K562 (cell line): ENCODE measurements around the gene RPLP2. TPM values are rescaled to one million over a fixed set of nuclear protein-coding genes. Genes with fewer than 3 reads are reported as not detected.

Source experiments
- ATAC-seq: fragments of 200-7000 bp; cut with Tn5 transposase; 3 replicates; pipeline ENCODE4 v1.9.1; 2020; ENCODE audit warnings: moderate library complexity
- BruUV-seq: library from RNA; stranded (reverse); fragments of 400-500 nt; replicated peaks from 2 replicates; lab custom pipeline; 2021; lab: Mats Ljungman, UMichigan
- CTCF ChIA-PET: fragments of 300-600 bp; formaldehyde crosslinking; extraction: SDS; loops from one replicate; lab custom pipeline; 2021; ENCODE audit warnings: low intra/inter-chr PET ratio; lab: Yijun Ruan, JAX
- POLR2A ChIA-PET: fragments of 300-600, 350-650 bp; sonication (Branson Sonifier 250); formaldehyde crosslinking; extraction: SDS; loops from one replicate; lab custom pipeline; 2021; ENCODE audit warnings: antibody characterized with exemption, inconsistent platforms; lab: Yijun Ruan, JAX
- DNase-seq, 4 experiments: peaks; one replicate each; pipeline versions ENCODE4 v3.0.0 to v3.0.0-alpha.2; 2011 to 2018; ENCODE audit warnings: low spot score in 3 of 4, mixed read lengths in 3 of 4; ENCODE audit errors: extremely low read depth in 1 of 4
- FAIRE-seq: peaks from 2 replicates; lab custom pipeline; 2011; peaks lifted over from hg19 to GRCh38; lab: Jason Lieb, UNC
- H2AFZ ChIP-seq: 2 replicates; pipeline ENCODE4 v1.6.0; 2011; ENCODE audit warnings: low read depth, low read length, control low read depth, inconsistent platforms
- H3K27ac ChIP-seq: fragments of 200-600 bp; 3 replicates; pipeline ENCODE4 v1.8.0; 2011; ENCODE audit warnings: low read depth, mild to moderate bottlenecking, control low read depth, inconsistent platforms, low read length, moderate library complexity, mixed read lengths; ENCODE audit errors: extremely low read depth
- H3K27me3 ChIP-seq, 2 experiments: fragments of 300-600 bp in 1 of 2; 2 replicates in 1 of 2; 3 replicates in 1 of 2; pipeline versions ENCODE4 v1.6.0 to v1.8.0; 2011; ENCODE audit warnings: inconsistent platforms in 2 of 2, low read length in 2 of 2, mild to moderate bottlenecking in 1 of 2, mixed read lengths in 1 of 2, moderate library complexity in 1 of 2; ENCODE audit not compliant: control insufficient read depth in 2 of 2, insufficient read depth in 2 of 2
- H3K36me3 ChIP-seq: fragments of 300-600 bp; 3 replicates; pipeline ENCODE4 v1.8.0; 2011; ENCODE audit warnings: mild to moderate bottlenecking, low read length, inconsistent platforms; ENCODE audit not compliant: control insufficient read depth, insufficient read depth
- H3K4me1 ChIP-seq, 2 experiments: fragments of 200-600 bp in 1 of 2; replicated peaks in 1 of 2; 2 replicates in 1 of 2; 3 replicates in 1 of 2; pipeline versions ENCODE4 v1.5.1 to v1.8.0; 2011; ENCODE audit warnings: inconsistent platforms in 2 of 2, low read length in 2 of 2, mild to moderate bottlenecking in 1 of 2, mixed read lengths in 1 of 2, moderate library complexity in 1 of 2; ENCODE audit not compliant: control insufficient read depth in 2 of 2, insufficient read depth in 2 of 2
- H3K4me2 ChIP-seq: 2 replicates; pipeline ENCODE4 v1.6.1; 2011; ENCODE audit warnings: low read length, control low read depth, inconsistent platforms, mixed read lengths; ENCODE audit not compliant: insufficient read depth
- H3K4me3 ChIP-seq: fragments of 200-600 bp; sonication (generic), shearing (Covaris generic); 2 replicates; pipeline ENCODE4 v1.5.1; 2016; ENCODE audit warnings: control low read depth, inconsistent platforms
- H3K79me2 ChIP-seq: fragments of 200-600 bp; 3 replicates; pipeline ENCODE4 v1.8.0; 2011; ENCODE audit warnings: low read length, inconsistent platforms; ENCODE audit not compliant: control insufficient read depth, insufficient read depth
- H3K9ac ChIP-seq, 2 experiments: 2 replicates each; pipeline versions ENCODE4 v1.6.0 to v1.6.1; 2011; ENCODE audit warnings: low read depth in 2 of 2, low read length in 2 of 2, control low read depth in 1 of 2, inconsistent platforms in 1 of 2, mild to moderate bottlenecking in 1 of 2, mixed read lengths in 1 of 2; ENCODE audit not compliant: insufficient read depth in 1 of 2
- H3K9me1 ChIP-seq: one replicate; pipeline ENCODE4 v1.6.0; 2011; ENCODE audit warnings: inconsistent platforms, mild to moderate bottlenecking, low read length, moderate library complexity; ENCODE audit not compliant: control insufficient read depth, insufficient read depth
- H3K9me3 ChIP-seq: replicated peaks from 2 replicates; pipeline ENCODE4 v1.5.1; 2011; ENCODE audit warnings: low read depth, low read length, inconsistent platforms; ENCODE audit not compliant: control insufficient read depth, insufficient read depth
- H4K20me1 ChIP-seq: replicated peaks from 2 replicates; pipeline ENCODE4 v1.6.1; 2011; ENCODE audit warnings: low read length, inconsistent platforms, mixed read lengths; ENCODE audit not compliant: control insufficient read depth, insufficient read depth
- ATF7 ChIP-seq: fragments of 450-650 bp; IDR thresholded peaks from 2 replicates; pipeline ENCODE4 v1.7.1; 2014; ENCODE audit warnings: mild to moderate bottlenecking, moderate library complexity
- FOXP1 ChIP-seq: sonication (generic); formaldehyde crosslinking; IDR thresholded peaks from 2 replicates; pipeline ENCODE4 v1.8.0; 2022; ENCODE audit warnings: mild to moderate bottlenecking, missing genetic modification reagents
- MCM5 ChIP-seq: fragments of 450-650 bp; IDR thresholded peaks from 2 replicates; pipeline ENCODE4 v1.6.1; 2016; ENCODE audit warnings: low read depth
- MECOM ChIP-seq: fragments of 250-450 bp; sonication (Bioruptor Pico); IDR thresholded peaks from 2 replicates; pipeline ENCODE4 v1.8.0; 2022; ENCODE audit warnings: inconsistent platforms
- POLR2A ChIP-seq: fragments of 450-650 bp; conservative IDR thresholded peaks from 2 replicates; pipeline ENCODE4 v1.6.1; 2016
- POLR2B ChIP-seq: fragments of 450-650 bp; IDR thresholded peaks from 2 replicates; pipeline ENCODE4 v1.6.1; 2018; ENCODE audit warnings: low read depth; ENCODE audit not compliant: partially characterized antibody
- POLR2G ChIP-seq: fragments of 200-400 bp; formaldehyde crosslinking; IDR thresholded peaks from 2 replicates; pipeline ENCODE4 v1.6.1; 2017; ENCODE audit warnings: low read depth, mild to moderate bottlenecking, antibody characterized with exemption, low read length, moderate library complexity
- RBFOX2 ChIP-seq: fragments of 200-400 bp; formaldehyde crosslinking; IDR thresholded peaks from 2 replicates; pipeline ENCODE4 v1.6.1; 2017; ENCODE audit warnings: low read depth, mild to moderate bottlenecking, low read length, moderate library complexity
- RCOR1 ChIP-seq, 2 experiments: IDR thresholded peaks; 2 replicates each; pipeline ENCODE4 v1.6.1; 2012; ENCODE audit warnings: low read depth in 2 of 2, low read length in 2 of 2, borderline replicate concordance in 1 of 2, improper control_type of control experiment in 1 of 2
- TAL1 ChIP-seq: fragments of 450-650 bp; IDR thresholded peaks from 2 replicates; pipeline ENCODE4 v1.6.1; 2016; ENCODE audit warnings: mild to moderate bottlenecking
- ZBTB1 ChIP-seq: sonication (generic); formaldehyde crosslinking; IDR thresholded peaks from 2 replicates; pipeline ENCODE4 v1.8.1; 2023; ENCODE audit warnings: missing genetic modification reagents, low read depth, mild to moderate bottlenecking, borderline replicate concordance
- ZNF134 ChIP-seq: fragments of 250-450 bp; sonication (Bioruptor Pico); conservative IDR thresholded peaks from 2 replicates; pipeline ENCODE4 v1.4.0; 2020
- ZNF140 ChIP-seq: fragments of 250-450 bp; sonication (Bioruptor Pico); IDR thresholded peaks from 2 replicates; pipeline ENCODE4 v1.8.0; 2021; ENCODE audit warnings: moderate library complexity, mild to moderate bottlenecking, inconsistent platforms
- ZNF165 ChIP-seq: fragments of 250-450 bp; sonication (Bioruptor Pico); IDR thresholded peaks from 2 replicates; pipeline ENCODE4 v1.4.0; 2020; ENCODE audit warnings: borderline replicate concordance
- ZNF408 ChIP-seq: fragments of 250-450 bp; sonication (Bioruptor Pico); IDR thresholded peaks from 2 replicates; pipeline ENCODE4 v1.4.0; 2020; ENCODE audit warnings: low read depth, mild to moderate bottlenecking, moderate library complexity
- ZNF583 ChIP-seq: fragments of 250-450 bp; sonication (Bioruptor Pico); IDR thresholded peaks from 2 replicates; pipeline ENCODE4 v1.4.0; 2020
- ZNF764 ChIP-seq: fragments of 250-450 bp; sonication (Bioruptor Pico); IDR thresholded peaks from 2 replicates; pipeline ENCODE4 v1.4.0; 2020; ENCODE audit warnings: low read depth, mild to moderate bottlenecking, moderate library complexity
- WGBS: fragments of 100-300 bp; shearing (Covaris generic); methylation state at CpG from one replicate; pipeline ENCODE4 v1.1.6; 2016; ENCODE audit warnings: low coverage, mixed read lengths; ENCODE audit not compliant: insufficient coverage; ENCODE audit errors: missing lambda C conversion rate; 5-methylcytosine and 5-hydroxymethylcytosine counted together
- in situ Hi-C: fragments of 300-500 bp; cut with MboI; formaldehyde crosslinking; loops from 4 replicates; pipeline ENCODE4 v1.15.0; 2018; ENCODE audit warnings: inconsistent platforms, mixed read lengths
- intact Hi-C: fragments of 100-400 bp; cut with micrococcal nuclease; formaldehyde crosslinking; loops from 2 replicates; pipeline ENCODE4 v1.14.2; 2022
- polyA plus RNA-seq, 8 experiments: library from polyadenylated mRNA; depleted of rRNA in 4 of 8; stranded (reverse) in 5 of 8; unstranded in 3 of 8; fragments of >200 nt; fragmentation: Nextera tagmentation in 2 of 8; fragmentation: Illumina TruSeq in 1 of 8; extraction: Ambion mirVana in 2 of 8; extraction: Trizol in 1 of 8; gene quantifications; 2 replicates each; pipeline versions ENCODE4 v1.2.1 to v1.2.3, GENCODE V29; 2011 to 2014; ENCODE audit warnings: inconsistent platforms in 1 of 8, missing spikeins in 1 of 8
- total RNA-seq, 7 experiments: library from RNA; depleted of rRNA in 6 of 7; stranded (reverse); fragments of >200 nt in 6 of 7; fragmentation: Illumina TruSeq in 2 of 7; extraction: Trizol in 2 of 7; gene quantifications; 2 replicates each; pipeline versions ENCODE4 v1.2.1 to v1.2.3, GENCODE V29; 2011 to 2021; ENCODE audit warnings: low replicate concordance in 1 of 7
- TF ChIP-seq, protein P1 (sequence below): IDR thresholded peaks from 2 replicates; pipeline ENCODE4 v1.6.1; 2012; ENCODE audit warnings: low read depth, low read length, improper control_type of control experiment, borderline replicate concordance
- TF ChIP-seq, protein P2 (sequence below): conservative IDR thresholded peaks from 2 replicates; pipeline ENCODE4 v1.6.1; 2011; ENCODE audit warnings: low read depth, mild to moderate bottlenecking, low read length; ENCODE audit not compliant: control insufficient read depth
- TF ChIP-seq, protein P3 (sequence below), 2 experiments: fragments of 450-650 bp in 1 of 2; sonication (generic) in 1 of 2; formaldehyde crosslinking; conservative IDR thresholded peaks; 2 replicates each; pipeline versions ENCODE4 v1.4.0 to v1.8.1; 2020 to 2022; ENCODE audit warnings: mild to moderate bottlenecking in 1 of 2, missing genetic modification reagents in 1 of 2
- TF ChIP-seq, protein P4 (sequence below): fragments of 450-650 bp; IDR thresholded peaks from 2 replicates; pipeline ENCODE4 v1.6.1; 2016; ENCODE audit warnings: missing biosample characterization, missing genetic modification characterization

The RPLP2 gene
- total and polyA plus RNA-seq, 9 of the 15 experiments (the other 6 are each of a cell fraction or from before 2014, with no cell fraction given), result 528 to 3,807 (median 1,633) TPM

DNA sequence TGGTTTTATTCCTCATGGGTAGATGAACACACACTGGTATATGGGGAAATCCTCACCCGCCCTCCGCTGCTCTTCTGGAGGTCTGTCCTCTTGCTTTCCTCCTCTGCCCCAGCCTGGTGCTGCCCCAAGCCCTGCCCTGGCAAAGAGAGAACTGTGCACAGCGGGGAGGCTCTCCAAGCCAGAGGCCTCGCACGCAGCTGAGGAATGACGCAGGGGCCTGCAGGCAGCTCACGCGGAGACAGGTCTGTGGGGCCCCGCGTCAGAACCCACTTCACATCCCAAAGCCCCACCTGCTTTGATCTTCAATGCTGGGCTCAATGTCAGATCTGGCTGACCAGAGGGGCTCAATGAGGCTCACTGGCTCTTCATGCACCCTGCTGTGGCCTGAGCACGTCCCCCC, 42.5 kb upstream of the RPLP2 start:
- no peaks in the 10 kb centered on the region for H3K9me3 ChIP-seq
- H3K9me1 ChIP-seq, result peaks cover 6% of the 10 kb centered on the region
- H3K27me3 ChIP-seq, result no peaks in the 10 kb centered on the region
- H3K9ac ChIP-seq, result peak overlapping the region in 1 of 2 experiments; percentile 58; a peak in 1 of 4 replicates
- POLR2A ChIA-PET, result interaction anchor here (1.3 to 1.8 kb wide), 2 partner anchors 18 to 72 kb away, joined by 5 read pairs; partner anchors contain the start of genes DEAF1 and TMEM80
- intact Hi-C loops, result no loop called here
- WGBS, result 95% methylated on average over 11 of the region's 11 CpGs
- peaks cover 28% of the 10 kb centered on the region for H4K20me1 ChIP-seq
- TSS peak; percentile 58 for BruUV-seq
- FAIRE-seq (no peak), ATAC-seq (no peak), DNase-seq (no peak)
- H3K4me2 ChIP-seq, result no peak overlapping the region
- H2AFZ ChIP-seq, result no peak overlapping the region
- peaks cover 81% of the 10 kb centered on the region for H3K36me3 ChIP-seq
- H3K4me3 ChIP-seq, result no peak overlapping the region
- H3K4me1 ChIP-seq, result peaks cover 7 to 58% of the 10 kb centered on the region in 2 experiments; a peak in 4 of 5 replicates
- CTCF ChIA-PET, result no interaction called here
- peaks cover 17% of the 10 kb centered on the region; the same call in 1 of the 3 replicates for H3K79me2 ChIP-seq
- in situ Hi-C loops, result no loop called here
- no peak overlapping the region for H3K27ac ChIP-seq
- TF ChIP-seq ZNF134 (CRISPR knock-in tag) (no peak), MECOM (CRISPR knock-in tag) (no peak), ZNF408 (CRISPR knock-in tag) (no peak), ZNF140 (CRISPR knock-in tag) (no peak), ATF7 (no peak), RBFOX2 (peak; percentile 50), ZNF583 (CRISPR knock-in tag) (no peak), POLR2B (peak; percentile 26), MCM5 (no peak), ZNF165 (CRISPR knock-in tag) (no peak), TAL1 (no peak), FOXP1 (CRISPR knock-in tag) (no peak), POLR2G (peak; percentile 70), POLR2A (0 out of 2 replicates have a peak, but pooled peaks have one; percentile 30), RCOR1 (IDR thresholded peaks at IDR 0.05; ENCODE audit: borderline replicate concordance in 1 of 2, low read depth in 2 of 2, low read length in 2 of 2) (no peak), ZNF764 (CRISPR knock-in tag) (no peak), ZBTB1 (CRISPR knock-in tag) (no peak)
- TF ChIP-seq, protein P1, sequence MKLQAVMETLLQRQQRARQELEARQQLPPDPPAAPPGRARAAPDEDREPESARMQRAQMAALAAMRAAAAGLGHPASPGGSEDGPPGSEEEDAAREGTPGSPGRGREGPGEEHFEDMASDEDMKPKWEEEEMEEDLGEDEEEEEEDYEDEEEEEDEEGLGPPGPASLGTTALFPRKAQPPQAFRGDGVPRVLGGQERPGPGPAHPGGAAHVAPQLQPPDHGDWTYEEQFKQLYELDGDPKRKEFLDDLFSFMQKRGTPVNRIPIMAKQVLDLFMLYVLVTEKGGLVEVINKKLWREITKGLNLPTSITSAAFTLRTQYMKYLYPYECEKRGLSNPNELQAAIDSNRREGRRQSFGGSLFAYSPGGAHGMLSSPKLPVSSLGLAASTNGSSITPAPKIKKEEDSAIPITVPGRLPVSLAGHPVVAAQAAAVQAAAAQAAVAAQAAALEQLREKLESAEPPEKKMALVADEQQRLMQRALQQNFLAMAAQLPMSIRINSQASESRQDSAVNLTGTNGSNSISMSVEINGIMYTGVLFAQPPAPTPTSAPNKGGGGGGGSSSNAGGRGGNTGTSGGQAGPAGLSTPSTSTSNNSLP, result no peak
- TF ChIP-seq, protein P2, sequence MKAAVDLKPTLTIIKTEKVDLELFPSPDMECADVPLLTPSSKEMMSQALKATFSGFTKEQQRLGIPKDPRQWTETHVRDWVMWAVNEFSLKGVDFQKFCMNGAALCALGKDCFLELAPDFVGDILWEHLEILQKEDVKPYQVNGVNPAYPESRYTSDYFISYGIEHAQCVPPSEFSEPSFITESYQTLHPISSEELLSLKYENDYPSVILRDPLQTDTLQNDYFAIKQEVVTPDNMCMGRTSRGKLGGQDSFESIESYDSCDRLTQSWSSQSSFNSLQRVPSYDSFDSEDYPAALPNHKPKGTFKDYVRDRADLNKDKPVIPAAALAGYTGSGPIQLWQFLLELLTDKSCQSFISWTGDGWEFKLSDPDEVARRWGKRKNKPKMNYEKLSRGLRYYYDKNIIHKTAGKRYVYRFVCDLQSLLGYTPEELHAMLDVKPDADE, result no peak
- TF ChIP-seq, protein P3, sequence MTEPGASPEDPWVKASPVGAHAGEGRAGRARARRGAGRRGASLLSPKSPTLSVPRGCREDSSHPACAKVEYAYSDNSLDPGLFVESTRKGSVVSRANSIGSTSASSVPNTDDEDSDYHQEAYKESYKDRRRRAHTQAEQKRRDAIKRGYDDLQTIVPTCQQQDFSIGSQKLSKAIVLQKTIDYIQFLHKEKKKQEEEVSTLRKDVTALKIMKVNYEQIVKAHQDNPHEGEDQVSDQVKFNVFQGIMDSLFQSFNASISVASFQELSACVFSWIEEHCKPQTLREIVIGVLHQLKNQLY (CRISPR knock-in tag; conservative IDR thresholded peaks at IDR 0.05), result no peak
- TF ChIP-seq, protein P4, sequence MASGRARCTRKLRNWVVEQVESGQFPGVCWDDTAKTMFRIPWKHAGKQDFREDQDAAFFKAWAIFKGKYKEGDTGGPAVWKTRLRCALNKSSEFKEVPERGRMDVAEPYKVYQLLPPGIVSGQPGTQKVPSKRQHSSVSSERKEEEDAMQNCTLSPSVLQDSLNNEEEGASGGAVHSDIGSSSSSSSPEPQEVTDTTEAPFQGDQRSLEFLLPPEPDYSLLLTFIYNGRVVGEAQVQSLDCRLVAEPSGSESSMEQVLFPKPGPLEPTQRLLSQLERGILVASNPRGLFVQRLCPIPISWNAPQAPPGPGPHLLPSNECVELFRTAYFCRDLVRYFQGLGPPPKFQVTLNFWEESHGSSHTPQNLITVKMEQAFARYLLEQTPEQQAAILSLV (tag), result no peak
